T-helper 17 cell (primary cell): ENCODE measurements around the gene PCIF1. TPM values are rescaled to one million over a fixed set of nuclear protein-coding genes. Genes with fewer than 3 reads are reported as not detected.
A peak's percentile ranks its signal among the peaks of the same experiment; 100 is the strongest.
"Not testable (repeated sequence)": the region's sequence is repeated elsewhere in the genome, so short reads cannot be mapped to it uniquely, and the experiment has no call there.

Source experiments
- ATAC-seq: fragments of 150-1000 bp; cut with Tn5 transposase; 2 replicates; pipeline ENCODE4 v1.10.0; 2021; ENCODE audit warnings: mild to moderate bottlenecking, moderate library complexity
- DNase-seq, 3 donors: peaks; one replicate each; pipeline versions ENCODE4 v3.0.0 to v3.0.0-alpha.2; 2020 to 2021
- H3K9me3 ChIP-seq: one replicate; pipeline ENCODE4 v1.7.0; 2013; ENCODE audit warnings: low read length, mild to moderate bottlenecking; ENCODE audit not compliant: control insufficient read depth, poor library complexity, severe bottlenecking
- H3K27ac Mint-ChIP-seq: one replicate; pipeline ENCODE4 v1.8.0; 2022; ENCODE audit warnings: mild to moderate bottlenecking, moderate library complexity, mixed read lengths
- H3K27me3 Mint-ChIP-seq: one replicate; pipeline ENCODE4 v1.8.0; 2022; ENCODE audit warnings: mixed read lengths
- H3K36me3 Mint-ChIP-seq: one replicate; pipeline ENCODE4 v1.8.0; 2022; ENCODE audit warnings: low read depth, mixed read lengths
- H3K4me1 Mint-ChIP-seq: one replicate; pipeline ENCODE4 v1.8.0; 2022; ENCODE audit warnings: mild to moderate bottlenecking, mixed read lengths
- H3K4me3 Mint-ChIP-seq: one replicate; pipeline ENCODE4 v1.8.0; 2022; ENCODE audit warnings: mild to moderate bottlenecking, moderate library complexity, mixed read lengths
- total RNA-seq, 4 donors: library from RNA in 2 of 4; stranded (reverse) in 2 of 4; gene quantifications; one replicate each; pipeline ENCODE4 v1.2.3 and lab custom pipeline; 2022 to 2026

The PCIF1 gene
- total RNA-seq, 2 donors from 2014 or later, result 72.4 to 73.7 TPM

DNA sequence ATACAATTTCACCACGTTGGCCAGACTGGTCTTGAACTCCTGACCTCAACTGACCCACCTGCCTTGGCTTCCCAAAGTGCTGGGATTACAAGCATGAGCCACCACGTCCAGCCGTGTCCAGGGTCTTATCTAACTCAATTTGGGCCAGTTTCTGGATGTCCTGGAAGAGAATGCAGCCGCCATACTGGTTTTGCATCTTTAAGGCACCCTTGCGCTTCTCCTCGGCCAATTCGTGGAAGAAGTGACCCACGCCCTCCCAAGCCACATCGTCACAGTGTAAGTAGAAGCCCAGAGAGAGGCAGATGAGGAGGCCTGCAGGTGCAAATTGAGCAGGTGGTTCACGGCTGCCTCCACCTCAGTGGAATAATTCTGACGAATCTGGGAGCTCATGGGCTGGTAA, 41.2 kb downstream of the PCIF1 start:
- Mint-ChIP-seq H3K36me3 (no peaks in the 10 kb centered on the region), H3K27ac (no peak overlapping the region), H3K27me3 (no peaks in the 10 kb centered on the region), H3K4me1 (peaks cover 9% of the 10 kb centered on the region), H3K4me3 (no peak overlapping the region)
- ATAC-seq, result no peak
- DNase-seq, result no peak
- no peaks in the 10 kb centered on the region for H3K9me3 ChIP-seq

DNA sequence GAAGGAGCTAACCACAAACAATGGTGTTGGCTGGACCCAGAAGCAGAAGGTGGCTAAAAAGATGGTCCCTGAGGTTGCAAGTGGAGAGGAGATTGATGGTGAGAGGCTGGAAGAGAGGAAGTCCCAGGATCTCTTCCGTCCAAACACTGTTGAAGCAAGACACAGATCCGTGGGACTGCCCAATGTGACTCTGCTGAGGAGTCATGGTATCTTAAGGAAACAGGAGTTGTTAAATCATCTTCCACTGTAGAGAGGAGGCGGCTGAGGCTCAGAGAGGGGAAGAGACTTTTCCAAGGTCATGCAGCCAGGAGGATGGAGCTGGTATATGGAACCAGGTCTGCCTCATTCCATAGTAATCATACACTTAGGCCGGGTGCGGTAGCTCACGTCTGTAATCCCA, 41.6 kb downstream of the PCIF1 start:
- no peak overlapping the region for H3K27ac Mint-ChIP-seq
- no peaks in the 10 kb centered on the region for H3K9me3 ChIP-seq
- peaks cover 7% of the 10 kb centered on the region for H3K4me1 Mint-ChIP-seq
- no peak for DNase-seq
- H3K4me3 Mint-ChIP-seq, result no peak overlapping the region
- H3K36me3 Mint-ChIP-seq, result no peaks in the 10 kb centered on the region
- no peaks in the 10 kb centered on the region for H3K27me3 Mint-ChIP-seq
- no peak for ATAC-seq

DNA sequence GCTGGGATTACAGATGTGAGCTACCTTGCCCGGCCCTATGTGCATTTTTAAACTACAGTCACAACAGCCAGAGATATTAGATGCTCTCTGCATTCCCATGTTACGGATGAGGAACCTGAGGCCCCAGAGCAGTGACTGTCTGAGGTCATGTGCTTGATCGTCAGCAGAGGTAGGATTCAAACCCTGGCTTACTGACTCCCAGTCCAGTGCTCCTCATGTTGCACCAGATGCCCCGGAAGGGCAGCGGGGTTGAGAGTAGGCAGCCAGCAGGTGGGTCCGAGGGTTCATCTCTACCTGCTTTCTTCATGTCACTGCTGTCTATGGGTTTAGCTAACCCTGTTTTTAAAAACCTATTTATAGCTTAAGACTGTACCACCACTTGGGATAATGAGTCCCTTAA, 46.8 kb downstream of the PCIF1 start:
- H3K9me3 ChIP-seq, result no peaks in the 10 kb centered on the region
- no peak overlapping the region for H3K27ac Mint-ChIP-seq
- no peak overlapping the region for H3K4me3 Mint-ChIP-seq
- peaks cover 3% of the 10 kb centered on the region for H3K4me1 Mint-ChIP-seq
- ATAC-seq (no peak), DNase-seq (no peak)
- H3K36me3 Mint-ChIP-seq, result no peaks in the 10 kb centered on the region
- no peaks in the 10 kb centered on the region for H3K27me3 Mint-ChIP-seq

DNA sequence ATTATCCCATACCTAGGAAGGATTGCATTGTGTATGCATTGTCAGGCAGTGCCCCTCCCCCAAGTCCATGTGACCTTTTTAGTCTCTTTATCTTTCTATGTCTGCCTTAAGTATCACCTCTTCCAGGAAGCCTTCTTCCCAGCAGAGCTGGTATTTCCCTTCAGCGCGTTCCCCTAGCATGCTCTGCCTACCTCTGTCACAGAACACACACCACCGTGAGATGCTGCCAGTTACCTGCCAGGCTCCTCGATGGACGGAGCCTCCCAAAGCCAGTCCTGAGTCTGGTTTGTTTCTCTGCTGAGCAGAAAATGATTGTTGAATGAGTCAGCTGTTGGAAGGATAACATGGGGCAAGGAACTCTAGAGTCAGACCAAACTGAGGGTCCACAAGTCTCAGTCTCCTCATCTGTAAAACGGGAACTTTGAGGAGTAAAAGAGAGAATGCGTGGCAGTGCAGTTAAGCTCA, 48.8 kb downstream of the PCIF1 start:
- Mint-ChIP-seq H3K27ac (no peak overlapping the region), H3K4me3 (no peak overlapping the region), H3K4me1 (peaks cover 3% of the 10 kb centered on the region), H3K27me3 (no peaks in the 10 kb centered on the region), H3K36me3 (no peaks in the 10 kb centered on the region)
- DNase-seq (no peak), ATAC-seq (no peak)
- no peaks in the 10 kb centered on the region for H3K9me3 ChIP-seq

GRCh38 chr20:45985573-45985972, 51.1 kb downstream of the PCIF1 start:
- no peaks in the 10 kb centered on the region for H3K9me3 ChIP-seq
- Mint-ChIP-seq H3K27ac (no peak overlapping the region), H3K36me3 (no peaks in the 10 kb centered on the region), H3K4me3 (no peak overlapping the region), H3K27me3 (no peaks in the 10 kb centered on the region), H3K4me1 (peaks cover 3% of the 10 kb centered on the region)
- no peak for ATAC-seq
- no peak for DNase-seq

DNA sequence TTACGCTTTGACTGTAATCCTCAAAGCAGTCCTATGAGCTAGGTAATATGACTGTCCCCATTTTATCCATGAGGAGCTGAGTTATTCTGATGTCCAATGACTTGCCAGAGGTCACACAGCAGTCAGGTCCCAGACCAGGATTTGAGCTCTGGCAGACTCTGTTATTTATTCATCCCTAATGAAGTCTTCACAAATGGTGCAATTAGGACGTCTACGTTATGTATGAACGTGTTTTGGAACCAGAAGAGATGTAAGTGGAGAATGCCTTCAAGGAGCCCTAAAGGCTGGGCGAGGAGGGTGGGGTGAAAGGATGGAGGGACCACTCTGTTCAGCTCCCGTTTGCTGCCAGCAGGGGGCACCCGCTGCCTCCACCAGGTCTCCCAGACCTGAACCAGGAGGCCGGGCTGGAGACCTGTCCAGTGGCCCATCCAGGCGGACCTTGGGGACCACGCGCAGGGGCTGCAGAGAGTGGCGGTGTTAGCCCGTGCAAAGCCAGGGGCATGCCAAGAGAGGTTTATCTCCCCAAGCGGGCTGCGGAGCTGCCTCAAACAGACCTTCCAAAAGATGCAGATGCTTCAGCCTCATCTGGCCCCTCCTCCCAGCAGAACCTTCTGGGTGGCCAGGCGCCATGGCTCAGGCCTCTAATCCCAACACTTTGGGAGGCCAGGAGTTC, 52.8 kb downstream of the PCIF1 start:
- no peak overlapping the region for H3K4me3 Mint-ChIP-seq
- H3K36me3 Mint-ChIP-seq, result no peaks in the 10 kb centered on the region
- ATAC-seq (peak; percentile 98), DNase-seq (peak; percentile 61 to 66 (median 66))
- no peaks in the 10 kb centered on the region for H3K9me3 ChIP-seq
- H3K27me3 Mint-ChIP-seq, result peaks cover 4% of the 10 kb centered on the region
- peaks cover 3% of the 10 kb centered on the region for H3K4me1 Mint-ChIP-seq
- no peak overlapping the region for H3K27ac Mint-ChIP-seq

GRCh38 chr20:45988830-45989229, 54.3 kb downstream of the PCIF1 start:
- H3K4me3 Mint-ChIP-seq, H3K4me1 Mint-ChIP-seq: not testable (repeated sequence)

GRCh38 chr20:45991616-45992015, 57.1 kb downstream of the PCIF1 start:
- H3K9me3 ChIP-seq, result no peaks in the 10 kb centered on the region
- Mint-ChIP-seq H3K27me3 (peaks cover 4% of the 10 kb centered on the region), H3K36me3 (no peaks in the 10 kb centered on the region), H3K4me1 (peaks cover 6% of the 10 kb centered on the region), H3K4me3 (no peak overlapping the region), H3K27ac (no peak overlapping the region)
- ATAC-seq (no peak), DNase-seq (no peak)

More at GRCh38 chr20:45988830-45989229, 54.3 kb downstream of the PCIF1 start:
- not testable (repeated sequence) for H3K9me3 ChIP-seq, DNase-seq, H3K27me3 Mint-ChIP-seq, H3K36me3 Mint-ChIP-seq, ATAC-seq, H3K27ac Mint-ChIP-seq

- DNase-seq (no peak), ATAC-seq (no peak)
- Mint-ChIP-seq H3K27ac (no peak overlapping the region), H3K27me3 (peaks cover 4% of the 10 kb centered on the region), H3K36me3 (no peaks in the 10 kb centered on the region), H3K4me3 (no peak overlapping the region), H3K4me1 (peaks cover 17% of the 10 kb centered on the region)
- H3K9me3 ChIP-seq, result no peaks in the 10 kb centered on the region
These were observed 58.9 kb downstream of the PCIF1 start for GRCh38 chr20:45993197-45993951.

- Mint-ChIP-seq H3K36me3 (no peaks in the 10 kb centered on the region), H3K4me3 (no peak overlapping the region), H3K4me1 (peaks cover 28% of the 10 kb centered on the region), H3K27ac (no peak overlapping the region), H3K27me3 (peaks cover 4% of the 10 kb centered on the region)
- H3K9me3 ChIP-seq, result no peaks in the 10 kb centered on the region
- no peak for DNase-seq
- ATAC-seq, result no peak
These were observed 60.4 kb downstream of the PCIF1 start for GRCh38 chr20:45994761-45995493.

DNA sequence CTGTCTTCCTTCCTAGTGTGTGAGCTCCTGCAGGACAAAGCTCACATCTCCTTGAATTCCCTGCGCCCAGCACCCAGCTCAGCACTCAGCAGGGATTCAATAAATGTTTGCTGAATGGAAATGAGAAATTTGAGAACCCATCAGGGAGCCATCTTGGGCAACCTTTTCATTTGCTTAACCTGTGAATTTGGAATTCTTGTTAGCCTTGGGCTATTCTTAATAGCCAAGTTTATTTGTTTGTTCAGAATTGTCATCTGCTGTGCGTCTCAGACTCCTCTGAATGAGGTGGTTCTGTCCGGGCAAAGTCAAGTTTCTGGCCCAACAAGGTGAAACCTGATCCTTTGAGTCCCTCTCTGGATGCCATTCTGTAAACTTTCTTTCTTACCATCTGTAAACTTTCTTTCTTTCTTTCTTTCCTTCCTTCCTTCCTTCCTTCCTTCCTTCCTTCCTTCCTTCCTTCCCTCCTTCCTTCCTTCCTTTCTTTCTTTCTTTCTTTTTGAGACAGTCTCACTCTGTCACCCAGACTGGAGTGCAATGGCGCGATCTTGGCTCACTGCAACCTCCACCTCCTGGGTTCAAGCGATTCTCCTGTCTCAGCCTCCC, 61.1 kb downstream of the PCIF1 start:
- not testable (repeated sequence) for H3K27me3 Mint-ChIP-seq, ATAC-seq, H3K36me3 Mint-ChIP-seq, H3K27ac Mint-ChIP-seq, H3K4me3 Mint-ChIP-seq, H3K9me3 ChIP-seq, DNase-seq
- H3K4me1 Mint-ChIP-seq, result peaks cover 32% of the 10 kb centered on the region

GRCh38 chr20:45997187-45997586, 62.7 kb downstream of the PCIF1 start:
- peaks cover 33% of the 10 kb centered on the region for H3K4me1 Mint-ChIP-seq

More at GRCh38 chr20:45997187-45997586, 62.7 kb downstream of the PCIF1 start:
- Mint-ChIP-seq H3K4me3 (peak overlapping the region; percentile 41), H3K36me3 (no peaks in the 10 kb centered on the region), H3K27ac (peak overlapping the region; percentile 91), H3K27me3 (no peaks in the 10 kb centered on the region)
- ATAC-seq, result no peak
- DNase-seq, result no peak
- no peaks in the 10 kb centered on the region for H3K9me3 ChIP-seq
